Heart left ventricle (tissue), 13 donors: ENCODE measurements around the gene PRKAG3.

Experiments
- POLR2A ChIP-seq, 2 donors: fragments of 450-650 bp; IDR thresholded peaks; one replicate each; pipeline ENCODE4 v1.6.1; 2017; ENCODE audit warnings: antibody characterized with exemption in 2 of 2, mild to moderate bottlenecking in 2 of 2, moderate library complexity in 2 of 2
- TF ChIP-seq, protein P1 (sequence below), 12 donors: fragments of 200-600 bp; sonication (generic) in 4 of 12; IDR thresholded peaks; one replicate each; pipeline versions ENCODE4 v1.5.0 to v1.8.0; 2018 to 2022; ENCODE audit warnings: antibody characterized with exemption in 12 of 12, mild to moderate bottlenecking in 5 of 12
- donor health status: ischemic (EF 13 %, LVEDD 7.1; RV severe dilation, severe dysfunction).
- donor health status: DM: no; HTN: yes; CAD: no.
- donor health status: DM: no; HTN: no; CAD: no.
- donor health status: ischemic (EF 25% LVEDD 6.9; RV normal size, moderate dysfunction).
- donor health status: ischemic (EF 25% LVEDD 5.7; RV mildly dilated, moderate dysfunction).
- donor health status: ischemic (EF 35%, LVEDD 5.7; RV mildly dilated, moderate dysfunction).
- donor health status: nonischemic (EF 11% LVEDD 7.7; RV severe dilation, severe dysfunction).
- donor health status: DM: yes; HTN: yes; CAD: no.
- donor health status: PGD.
- donor health status: ischemic (EF 29% LVEDD 5.4; RV normal size, mild dysfunction).
- donor health status: nonischemic (EF 23%, LVEDD 6.1; RV moderate dilation, normal function).

GRCh38 chr2:218867900-218868299 is 36.3 kb upstream of the PRKAG3 start:
- TF ChIP-seq, protein P1, sequence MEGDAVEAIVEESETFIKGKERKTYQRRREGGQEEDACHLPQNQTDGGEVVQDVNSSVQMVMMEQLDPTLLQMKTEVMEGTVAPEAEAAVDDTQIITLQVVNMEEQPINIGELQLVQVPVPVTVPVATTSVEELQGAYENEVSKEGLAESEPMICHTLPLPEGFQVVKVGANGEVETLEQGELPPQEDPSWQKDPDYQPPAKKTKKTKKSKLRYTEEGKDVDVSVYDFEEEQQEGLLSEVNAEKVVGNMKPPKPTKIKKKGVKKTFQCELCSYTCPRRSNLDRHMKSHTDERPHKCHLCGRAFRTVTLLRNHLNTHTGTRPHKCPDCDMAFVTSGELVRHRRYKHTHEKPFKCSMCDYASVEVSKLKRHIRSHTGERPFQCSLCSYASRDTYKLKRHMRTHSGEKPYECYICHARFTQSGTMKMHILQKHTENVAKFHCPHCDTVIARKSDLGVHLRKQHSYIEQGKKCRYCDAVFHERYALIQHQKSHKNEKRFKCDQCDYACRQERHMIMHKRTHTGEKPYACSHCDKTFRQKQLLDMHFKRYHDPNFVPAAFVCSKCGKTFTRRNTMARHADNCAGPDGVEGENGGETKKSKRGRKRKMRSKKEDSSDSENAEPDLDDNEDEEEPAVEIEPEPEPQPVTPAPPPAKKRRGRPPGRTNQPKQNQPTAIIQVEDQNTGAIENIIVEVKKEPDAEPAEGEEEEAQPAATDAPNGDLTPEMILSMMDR (IDR thresholded peaks at IDR 0.05): no peak
- no peak for TF ChIP-seq POLR2A (IDR thresholded peaks at IDR 0.05)
